Stimulated activated naive CD8-positive, alpha-beta T cell treated with anti-CD3 and anti-CD28 coated beads, Interleukin-15, amount 100 ng/mL, for 72 hours (primary cell): ENCODE measurements around the gene PIK3AP1.

Experiments
- ATAC-seq: fragments of 150-1000 bp; cut with Tn5 transposase; 2 replicates; pipeline ENCODE4 v1.10.0; 2021; ENCODE audit warnings: mild to moderate bottlenecking, moderate library complexity
- DNase-seq, 2 donors: peaks; one replicate each; pipeline ENCODE4 v3.0.0; 2021 to 2022
- H3K27ac Mint-ChIP-seq, 2 donors: one replicate each; pipeline ENCODE4 v1.8.0; 2022; ENCODE audit warnings: mild to moderate bottlenecking in 2 of 2, mixed read lengths in 2 of 2, moderate library complexity in 2 of 2
- H3K27me3 Mint-ChIP-seq: one replicate; pipeline ENCODE4 v1.8.0; 2022; ENCODE audit warnings: mixed read lengths
- H3K4me1 Mint-ChIP-seq: one replicate; pipeline ENCODE4 v1.8.0; 2022; ENCODE audit warnings: mild to moderate bottlenecking, mixed read lengths
- H3K4me3 Mint-ChIP-seq, 2 donors: one replicate each; pipeline ENCODE4 v1.8.0; 2022; ENCODE audit warnings: mild to moderate bottlenecking in 2 of 2, mixed read lengths in 2 of 2, moderate library complexity in 1 of 2
- H3K9me3 Mint-ChIP-seq, 2 donors: one replicate each; pipeline ENCODE4 v1.8.0; 2022; ENCODE audit warnings: mixed read lengths in 2 of 2

Gene PIK3AP1

GRCh38 chr10:96650958-96651357, 69.4 kb downstream of the PIK3AP1 start:
- Mint-ChIP-seq H3K9me3 (peaks cover 13 to 15% of the 10 kb centered on the region in 2 donors), H3K27me3 (no peaks in the 10 kb centered on the region), H3K4me1 (peaks cover 58% of the 10 kb centered on the region), H3K27ac (peak overlapping the region in 1 of 2 donors; percentile 35), H3K4me3 (peak overlapping the region; percentile 10 to 16)
- DNase-seq (no peak), ATAC-seq (peak; percentile 75)

DNA sequence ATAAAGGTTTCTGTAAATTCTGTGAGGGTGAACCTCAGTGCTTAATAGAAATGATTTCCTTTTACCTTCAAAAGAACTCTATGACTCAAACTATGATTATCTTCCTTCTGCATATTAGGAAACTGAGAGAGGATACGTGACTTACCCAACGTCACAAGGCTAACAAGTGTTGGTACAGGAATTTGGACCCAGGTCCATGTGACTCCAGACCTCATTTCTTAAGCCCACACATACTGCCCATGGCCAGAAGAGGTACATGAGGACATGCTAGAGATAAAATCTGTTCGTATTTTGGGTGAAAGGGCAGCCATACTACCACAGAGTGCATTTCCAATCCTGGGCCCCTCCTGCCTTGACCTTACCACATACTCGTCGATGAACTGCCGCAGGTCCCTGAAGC, 72.0 kb downstream of the PIK3AP1 start:
- Mint-ChIP-seq H3K4me1 (peaks cover 69% of the 10 kb centered on the region), H3K9me3 (no peaks in the 10 kb centered on the region), H3K27me3 (no peaks in the 10 kb centered on the region), H3K4me3 (no peak overlapping the region), H3K27ac (peak overlapping the region in 1 of 2 donors; percentile 23)
- ATAC-seq: no peak
- no peak for DNase-seq

DNA sequence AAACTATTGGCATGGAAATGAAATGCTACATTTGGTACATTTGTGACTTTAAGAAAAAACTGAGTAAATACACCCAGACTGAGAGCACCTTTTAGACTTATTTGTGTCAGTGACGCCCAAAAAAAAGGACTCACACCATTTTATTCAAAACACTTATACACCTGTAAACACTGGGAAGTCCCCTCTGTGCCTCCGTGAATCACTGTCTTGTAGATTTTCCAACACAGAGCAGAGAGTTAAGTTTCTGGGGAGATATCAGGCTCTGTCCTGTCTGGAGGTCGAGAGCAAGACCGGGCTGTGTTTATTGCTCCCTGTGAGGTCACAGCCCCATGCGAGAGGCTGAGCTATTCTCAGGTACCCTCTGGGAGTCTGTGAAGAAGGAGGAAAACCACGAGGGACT, 72.8 kb downstream of the PIK3AP1 start:
- no peak for DNase-seq
- Mint-ChIP-seq H3K27ac (peak overlapping the region; percentile 64 to 88), H3K9me3 (no peaks in the 10 kb centered on the region), H3K4me1 (peaks cover 63% of the 10 kb centered on the region), H3K27me3 (no peaks in the 10 kb centered on the region), H3K4me3 (peak overlapping the region; percentile 65 to 66)
- ATAC-seq: no peak

GRCh38 chr10:96646751-96647166, 73.6 kb downstream of the PIK3AP1 start:
- Mint-ChIP-seq H3K27me3 (no peaks in the 10 kb centered on the region), H3K27ac (peak overlapping the region; percentile 54 to 77), H3K4me3 (peak overlapping the region in 1 of 2 donors; percentile 66), H3K9me3 (no peaks in the 10 kb centered on the region), H3K4me1 (peaks cover 56% of the 10 kb centered on the region)
- DNase-seq (no peak), ATAC-seq (no peak)

DNA sequence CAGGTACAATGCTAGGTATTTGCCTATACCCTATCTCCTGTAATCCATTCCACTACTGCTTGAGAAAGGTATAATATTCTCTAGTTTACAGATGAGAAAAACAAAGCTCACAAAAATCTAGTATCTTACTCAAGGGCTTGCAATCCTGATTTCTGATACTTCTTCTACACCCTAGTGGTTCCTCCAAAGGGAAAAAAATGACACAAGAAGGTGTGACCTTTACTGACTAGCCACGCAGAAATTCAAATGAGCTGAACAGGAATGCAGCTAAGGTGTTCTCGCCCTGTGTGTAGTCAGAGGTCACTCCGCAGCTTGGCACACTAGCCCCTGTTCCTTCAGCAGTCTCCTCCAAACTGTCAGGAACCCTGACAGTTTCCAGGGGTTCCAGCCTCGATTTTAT, 74.0 kb downstream of the PIK3AP1 start:
- Mint-ChIP-seq H3K4me1 (peaks cover 52% of the 10 kb centered on the region), H3K4me3 (no peak overlapping the region), H3K27ac (peak overlapping the region in 1 of 2 donors; percentile 54), H3K9me3 (no peaks in the 10 kb centered on the region), H3K27me3 (no peaks in the 10 kb centered on the region)
- no peak for DNase-seq
- no peak for ATAC-seq

- Mint-ChIP-seq H3K9me3 (no peaks in the 10 kb centered on the region), H3K27me3 (no peaks in the 10 kb centered on the region), H3K4me1 (peaks cover 41% of the 10 kb centered on the region), H3K27ac (no peak overlapping the region), H3K4me3 (no peak overlapping the region)
- DNase-seq: no peak
- ATAC-seq: no peak
Observed at GRCh38 chr10:96645191-96645721, 75.1 kb downstream of the PIK3AP1 start.

DNA sequence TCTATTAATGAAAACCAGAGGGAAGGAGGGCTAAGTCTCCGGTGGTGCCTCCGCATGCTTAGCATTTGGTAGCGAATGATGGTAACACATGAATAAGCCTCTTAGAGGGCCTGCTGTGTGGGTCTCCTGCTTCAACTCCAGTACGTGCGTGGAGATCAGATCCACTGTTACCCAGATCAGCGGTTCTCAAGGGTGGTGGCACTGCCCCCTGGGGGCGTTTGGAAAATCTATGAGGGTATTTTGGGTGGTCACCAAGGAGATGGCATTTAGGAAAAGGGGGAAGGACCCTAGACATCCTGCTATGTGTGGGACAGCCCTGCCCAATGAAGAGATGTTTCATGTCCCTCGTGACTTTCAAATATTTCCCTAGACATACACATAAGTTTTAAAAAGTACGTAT, 76.4 kb downstream of the PIK3AP1 start:
- Mint-ChIP-seq H3K27ac (no peak overlapping the region), H3K9me3 (no peaks in the 10 kb centered on the region), H3K4me3 (no peak overlapping the region)

GRCh38 chr10:96642973-96643372, 77.3 kb downstream of the PIK3AP1 start:
- H3K9me3 Mint-ChIP-seq: no peaks in the 10 kb centered on the region
- H3K4me1 Mint-ChIP-seq: peaks cover 29% of the 10 kb centered on the region
- H3K4me3 Mint-ChIP-seq: no peak overlapping the region
- H3K27me3 Mint-ChIP-seq: no peaks in the 10 kb centered on the region
- peak; percentile 86 for ATAC-seq
- H3K27ac Mint-ChIP-seq: no peak overlapping the region
- peak; percentile 68 to 75 for DNase-seq

More for the DNA sequence above, 76.4 kb downstream of the PIK3AP1 start:
- peaks cover 37% of the 10 kb centered on the region for H3K4me1 Mint-ChIP-seq
- ATAC-seq: no peak
- no peak for DNase-seq
- H3K27me3 Mint-ChIP-seq: no peaks in the 10 kb centered on the region

- Mint-ChIP-seq H3K4me3 (no peak overlapping the region), H3K27me3 (no peaks in the 10 kb centered on the region), H3K4me1 (peaks cover 24% of the 10 kb centered on the region), H3K9me3 (no peaks in the 10 kb centered on the region), H3K27ac (no peak overlapping the region)
- ATAC-seq (peak; percentile 24), DNase-seq (no peak)
Observed at GRCh38 chr10:96642530-96642929, 77.8 kb downstream of the PIK3AP1 start.

GRCh38 chr10:96641396-96642295, 78.7 kb downstream of the PIK3AP1 start:
- ATAC-seq: no peak
- Mint-ChIP-seq H3K27me3 (no peaks in the 10 kb centered on the region), H3K4me1 (peaks cover 15% of the 10 kb centered on the region), H3K27ac (peak overlapping the region in 1 of 2 donors; percentile 34), H3K4me3 (no peak overlapping the region), H3K9me3 (no peaks in the 10 kb centered on the region)
- DNase-seq: no peak

DNA sequence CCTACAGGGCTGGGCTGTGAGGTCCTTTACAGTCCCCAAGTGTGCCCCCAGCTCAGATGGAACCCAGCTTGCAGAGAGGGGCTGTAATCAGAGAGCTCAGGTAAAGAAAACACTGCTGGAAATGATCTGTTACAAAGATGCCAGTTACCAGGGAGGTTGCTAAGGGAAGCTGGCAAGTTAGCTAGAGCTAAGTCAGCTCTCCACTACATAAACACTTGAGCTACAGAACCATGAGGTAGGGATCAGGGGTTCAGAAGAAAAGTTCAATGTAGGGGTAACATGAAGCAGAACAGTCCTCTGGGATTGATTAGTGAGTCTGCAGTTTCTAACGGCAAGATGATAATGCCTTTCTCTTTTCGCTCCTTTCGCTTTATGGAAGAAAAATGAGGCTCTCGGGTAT, 80.4 kb downstream of the PIK3AP1 start:
- H3K27me3 Mint-ChIP-seq: no peaks in the 10 kb centered on the region
- DNase-seq: no peak
- no peak for ATAC-seq
- no peak overlapping the region for H3K27ac Mint-ChIP-seq
- peaks cover 5% of the 10 kb centered on the region for H3K4me1 Mint-ChIP-seq
- no peaks in the 10 kb centered on the region for H3K9me3 Mint-ChIP-seq
- no peak overlapping the region for H3K4me3 Mint-ChIP-seq

DNA sequence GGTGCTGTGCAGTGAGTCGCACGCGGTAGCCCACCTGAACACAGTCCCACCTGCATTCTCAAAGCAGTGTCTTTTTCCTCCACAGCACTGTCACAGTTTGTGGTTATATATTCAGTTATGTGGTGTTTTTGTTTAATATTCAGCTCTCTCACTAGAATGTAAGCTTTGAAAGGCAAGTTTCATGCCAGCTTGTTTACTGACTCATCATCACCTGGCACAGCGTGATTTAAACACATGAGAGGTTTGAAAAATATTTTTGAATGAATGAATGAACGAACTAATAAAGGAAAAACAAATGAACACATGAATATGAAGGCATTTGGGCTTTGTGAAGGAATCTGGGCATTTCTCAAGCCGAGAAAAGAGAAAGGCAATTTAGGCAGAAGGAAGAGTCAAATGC, 81.6 kb downstream of the PIK3AP1 start:
- DNase-seq (no peak), ATAC-seq (no peak)
- Mint-ChIP-seq H3K4me1 (peaks cover 2% of the 10 kb centered on the region), H3K4me3 (no peak overlapping the region), H3K27ac (no peak overlapping the region), H3K27me3 (no peaks in the 10 kb centered on the region), H3K9me3 (no peaks in the 10 kb centered on the region)

- no peaks in the 10 kb centered on the region for H3K4me1 Mint-ChIP-seq
- no peak overlapping the region for H3K27ac Mint-ChIP-seq
- H3K4me3 Mint-ChIP-seq: no peak overlapping the region
- no peaks in the 10 kb centered on the region for H3K9me3 Mint-ChIP-seq
- no peak for DNase-seq
- ATAC-seq: no peak
- H3K27me3 Mint-ChIP-seq: no peaks in the 10 kb centered on the region
Observed at GRCh38 chr10:96638120-96638519, 82.2 kb downstream of the PIK3AP1 start.

- DNase-seq (no peak), ATAC-seq (no peak)
- Mint-ChIP-seq H3K9me3 (no peaks in the 10 kb centered on the region), H3K27ac (no peak overlapping the region), H3K27me3 (no peaks in the 10 kb centered on the region), H3K4me1 (no peaks in the 10 kb centered on the region), H3K4me3 (no peak overlapping the region)
Observed at GRCh38 chr10:96637709-96638108, 82.6 kb downstream of the PIK3AP1 start.

GRCh38 chr10:96636551-96636950, 83.8 kb downstream of the PIK3AP1 start:
- no peak overlapping the region for H3K27ac Mint-ChIP-seq
- DNase-seq (no peak), ATAC-seq (no peak)
- H3K9me3 Mint-ChIP-seq: no peaks in the 10 kb centered on the region
- H3K4me3 Mint-ChIP-seq: no peak overlapping the region
- H3K27me3 Mint-ChIP-seq: no peaks in the 10 kb centered on the region
- no peaks in the 10 kb centered on the region for H3K4me1 Mint-ChIP-seq

- DNase-seq: no peak
Observed at GRCh38 chr10:96632974-96633710, 87.2 kb downstream of the PIK3AP1 start.

More at GRCh38 chr10:96632974-96633710, 87.2 kb downstream of the PIK3AP1 start:
- Mint-ChIP-seq H3K4me1 (no peaks in the 10 kb centered on the region), H3K9me3 (no peaks in the 10 kb centered on the region), H3K4me3 (no peak overlapping the region), H3K27me3 (no peaks in the 10 kb centered on the region), H3K27ac (no peak overlapping the region)
- no peak for ATAC-seq
